Measurements from ENCODE around the gene ZNF281. TPM values are rescaled to one million over a fixed set of nuclear protein-coding genes. Genes with fewer than 3 reads are reported as not detected.
"Not testable (repeated sequence)": the region's sequence is repeated elsewhere in the genome, so short reads cannot be mapped to it uniquely, and the experiment has no call there.

Gene ZNF281
- total RNA-seq, 6 donors from 2014 or later, result 11.4 to 26.8 (median 16.6) TPM

GRCh38 chr1:200438911-200439310 lies 29.1 kb upstream of the ZNF281 start:
- Histone ChIP-seq H3K4me3 (no peak overlapping the region), H3K9me3 (no peaks in the 10 kb centered on the region), H3K27me3 (no peaks in the 10 kb centered on the region), H3K36me3 (no peaks in the 10 kb centered on the region), H3K4me1 (peaks cover 0 to 3% (median 0%) of the 10 kb centered on the region in 4 donors), H3K27ac (no peak overlapping the region)
- TF ChIP-seq, protein P1, sequence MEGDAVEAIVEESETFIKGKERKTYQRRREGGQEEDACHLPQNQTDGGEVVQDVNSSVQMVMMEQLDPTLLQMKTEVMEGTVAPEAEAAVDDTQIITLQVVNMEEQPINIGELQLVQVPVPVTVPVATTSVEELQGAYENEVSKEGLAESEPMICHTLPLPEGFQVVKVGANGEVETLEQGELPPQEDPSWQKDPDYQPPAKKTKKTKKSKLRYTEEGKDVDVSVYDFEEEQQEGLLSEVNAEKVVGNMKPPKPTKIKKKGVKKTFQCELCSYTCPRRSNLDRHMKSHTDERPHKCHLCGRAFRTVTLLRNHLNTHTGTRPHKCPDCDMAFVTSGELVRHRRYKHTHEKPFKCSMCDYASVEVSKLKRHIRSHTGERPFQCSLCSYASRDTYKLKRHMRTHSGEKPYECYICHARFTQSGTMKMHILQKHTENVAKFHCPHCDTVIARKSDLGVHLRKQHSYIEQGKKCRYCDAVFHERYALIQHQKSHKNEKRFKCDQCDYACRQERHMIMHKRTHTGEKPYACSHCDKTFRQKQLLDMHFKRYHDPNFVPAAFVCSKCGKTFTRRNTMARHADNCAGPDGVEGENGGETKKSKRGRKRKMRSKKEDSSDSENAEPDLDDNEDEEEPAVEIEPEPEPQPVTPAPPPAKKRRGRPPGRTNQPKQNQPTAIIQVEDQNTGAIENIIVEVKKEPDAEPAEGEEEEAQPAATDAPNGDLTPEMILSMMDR (IDR thresholded peaks at IDR 0.05), result no peak
- no peak for TF ChIP-seq EP300 (IDR thresholded peaks at IDR 0.05)
- TF ChIP-seq POLR2AphosphoS5 (IDR thresholded peaks at IDR 0.05), result no peak
- no peak for TF ChIP-seq POLR2A (IDR thresholded peaks at IDR 0.05)
- DNase-seq, result no peak
- no peak for ATAC-seq (ENCODE audit: low FRiP score in 2 of 2)
- WGBS, 2 donors, result 85 to 100% methylated on average over 1 of the region's 1 CpG

- not testable (repeated sequence) for ATAC-seq (ENCODE audit: low FRiP score in 2 of 2); H3K27me3 ChIP-seq; H3K9me3 ChIP-seq; DNase-seq; H3K36me3 ChIP-seq; H3K4me1 ChIP-seq; H3K4me3 ChIP-seq; H3K27ac ChIP-seq
- 91 to 95% methylated on average over 7 of the region's 7 CpGs for WGBS, 2 donors
These were observed 28.6 kb upstream of the ZNF281 start for GRCh38 chr1:200438413-200438812.

DNA sequence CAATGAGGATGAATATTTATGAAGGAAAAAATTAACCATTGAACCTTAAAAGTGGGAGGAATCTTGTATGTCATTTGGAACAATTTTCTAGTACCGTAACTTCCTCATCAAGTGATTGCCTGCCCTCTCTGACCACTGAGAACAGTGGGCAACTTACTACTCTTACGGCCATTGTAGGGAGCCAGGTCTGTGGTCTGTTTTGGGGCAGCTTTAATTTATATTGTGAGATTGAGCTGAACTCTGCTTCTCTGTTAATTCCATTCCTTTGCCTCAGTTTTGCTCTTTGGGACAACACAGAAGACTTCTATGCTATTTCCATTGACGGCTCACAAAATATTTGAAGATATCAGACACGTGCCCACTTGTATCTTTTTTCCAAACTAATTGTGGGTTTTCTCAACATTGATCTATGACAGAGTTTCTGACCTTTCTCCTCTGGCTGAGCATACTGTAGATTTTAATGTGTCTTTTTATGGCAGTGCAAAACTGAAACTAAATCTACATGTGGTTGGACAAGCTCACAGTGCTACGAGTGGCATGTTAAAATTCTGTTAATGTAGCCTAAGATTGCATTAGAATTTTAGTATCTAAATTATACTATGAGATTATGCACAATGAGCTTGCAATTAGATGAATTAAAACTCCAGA lies 27.8 kb upstream of the ZNF281 start:
- ATAC-seq (ENCODE audit: low FRiP score in 2 of 2), result no peak
- H3K4me3 ChIP-seq, result peak overlapping the region in 2 of 4 donors; percentile 24 to 30

DNA sequence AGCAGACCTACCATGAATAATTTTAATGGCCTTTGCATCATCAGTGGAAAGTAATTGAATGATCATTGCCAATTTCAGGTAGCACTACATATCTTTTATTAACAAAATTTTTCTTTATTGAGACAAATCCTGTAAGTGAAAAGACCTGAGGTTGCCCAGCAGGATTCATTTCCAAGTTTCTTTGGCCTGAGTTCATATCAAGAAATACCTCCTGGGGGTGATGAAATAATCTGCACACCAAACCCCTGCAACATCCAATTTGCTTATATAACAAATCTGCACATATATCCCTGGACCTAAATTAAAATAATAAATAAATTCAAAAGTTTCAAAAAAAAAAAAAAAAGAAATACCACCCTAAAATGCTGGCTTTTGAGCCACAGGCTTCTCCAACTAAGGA lies 27.3 kb upstream of the ZNF281 start:
- no peaks in the 10 kb centered on the region for H3K9me3 ChIP-seq

More for the DNA sequence above, 27.8 kb upstream of the ZNF281 start:
- Histone ChIP-seq H3K9me3 (no peaks in the 10 kb centered on the region), H3K36me3 (no peaks in the 10 kb centered on the region), H3K27ac (no peak overlapping the region), H3K27me3 (no peaks in the 10 kb centered on the region), H3K4me1 (peaks cover 0 to 3% (median 0%) of the 10 kb centered on the region in 4 donors)
- TF ChIP-seq, protein P1 (IDR thresholded peaks at IDR 0.05), result no peak
- TF ChIP-seq EP300 (IDR thresholded peaks at IDR 0.05) (no peak), POLR2A (IDR thresholded peaks at IDR 0.05) (no peak), POLR2AphosphoS5 (IDR thresholded peaks at IDR 0.05) (no peak)
- 35 to 36% methylated on average over 5 of the region's 5 CpGs for WGBS, 2 donors
- DNase-seq, result no peak

GRCh38 chr1:200436436-200436835 lies 26.6 kb upstream of the ZNF281 start:
- no peaks in the 10 kb centered on the region for H3K36me3 ChIP-seq
- TF ChIP-seq, protein P1 (IDR thresholded peaks at IDR 0.05), result no peak
- TF ChIP-seq POLR2A (IDR thresholded peaks at IDR 0.05), result no peak
- no peak for TF ChIP-seq POLR2AphosphoS5 (IDR thresholded peaks at IDR 0.05)
- TF ChIP-seq EP300 (IDR thresholded peaks at IDR 0.05), result no peak
- ATAC-seq (ENCODE audit: low FRiP score in 2 of 2), result no peak
- H3K4me1 ChIP-seq, result peaks cover 0 to 3% (median 0%) of the 10 kb centered on the region in 4 donors
- H3K4me3 ChIP-seq, result no peak overlapping the region
- H3K27ac ChIP-seq, result no peak overlapping the region
- no peaks in the 10 kb centered on the region for H3K27me3 ChIP-seq
- H3K9me3 ChIP-seq, result no peaks in the 10 kb centered on the region
- DNase-seq, result no peak

More for the DNA sequence above, 27.3 kb upstream of the ZNF281 start:
- peaks cover 0 to 3% (median 0%) of the 10 kb centered on the region in 4 donors for H3K4me1 ChIP-seq
- no peaks in the 10 kb centered on the region for H3K27me3 ChIP-seq
- DNase-seq (no peak), ATAC-seq (ENCODE audit: low FRiP score in 2 of 2) (no peak)
- H3K4me3 ChIP-seq, result no peak overlapping the region
- no peaks in the 10 kb centered on the region for H3K36me3 ChIP-seq
- no peak overlapping the region for H3K27ac ChIP-seq
- TF ChIP-seq, protein P1 (IDR thresholded peaks at IDR 0.05), result no peak
- no peak for TF ChIP-seq POLR2AphosphoS5 (IDR thresholded peaks at IDR 0.05)
